HG03060 (cell line): ENCODE data around the gene TJP1.
"Not testable (repeated sequence)": the region's sequence is repeated elsewhere in the genome, so short reads cannot be mapped to it uniquely, and the experiment has no call there.

Experiments used
- ATAC-seq: cut with Tn5 transposase; IDR thresholded peaks from one replicate; pipeline ENCODE4 v1.9.1; 2021; ENCODE audit warnings: low read depth, moderate number of reproducible peaks; ENCODE audit not compliant: unreplicated experiment

The TJP1 gene

DNA sequence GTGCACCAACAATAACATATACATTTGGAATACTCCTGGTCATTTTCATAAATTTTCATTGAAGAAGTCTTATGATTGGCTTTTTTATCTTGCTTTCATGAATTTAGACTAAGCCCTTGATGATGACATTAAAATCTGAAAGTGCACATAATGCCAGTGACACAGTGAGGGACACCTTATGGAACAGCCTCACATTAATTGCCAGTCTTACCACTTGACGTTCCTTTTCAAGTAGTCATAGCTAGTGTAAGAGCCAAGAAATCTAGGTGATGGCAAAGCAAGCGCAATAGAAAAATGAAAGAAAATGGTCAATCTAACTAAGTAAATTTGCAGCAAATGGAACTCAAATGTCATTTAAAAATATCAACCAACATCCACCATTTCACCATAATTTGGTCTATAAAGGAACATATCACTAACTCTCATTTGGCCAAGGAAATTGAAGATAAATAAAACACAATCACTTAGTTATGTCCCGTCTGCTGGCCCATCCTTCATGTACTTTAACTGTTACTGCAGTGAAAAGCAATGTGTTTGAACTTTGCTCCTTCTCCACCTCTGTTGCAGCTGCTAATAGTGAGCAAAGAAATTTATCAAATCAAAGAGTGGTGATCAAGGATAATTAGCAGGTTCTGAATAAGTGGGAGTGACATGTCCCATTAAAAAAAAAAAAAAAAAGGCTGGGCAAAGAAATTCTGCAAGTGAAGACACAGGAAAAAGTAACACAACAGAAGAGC is 110.0 kb downstream of the TJP1 start:
- ATAC-seq, result no peak

GRCh38 chr15:29711531-29711930 is 110.7 kb downstream of the TJP1 start:
- no peak for ATAC-seq

DNA sequence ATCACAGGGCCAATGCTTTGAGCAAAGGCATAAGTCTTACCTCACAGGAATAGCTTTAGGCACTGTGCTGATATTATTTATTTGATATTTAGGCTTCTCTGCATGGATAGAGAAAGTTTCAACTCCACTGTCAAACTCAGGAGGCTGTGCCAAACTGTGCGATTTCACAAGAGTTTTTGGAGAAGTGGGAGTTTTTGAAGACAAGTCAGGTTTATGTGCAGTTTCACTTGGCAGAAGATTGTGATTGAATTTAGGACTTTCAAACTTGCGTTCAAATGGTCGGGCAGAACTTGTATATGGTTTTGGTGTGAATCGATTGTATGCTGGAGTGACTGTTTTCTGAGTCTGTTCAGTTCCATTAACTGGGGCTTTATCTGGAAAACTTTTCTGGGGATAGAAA is 113.7 kb downstream of the TJP1 start:
- ATAC-seq, result no peak

GRCh38 chr15:29704950-29705597 is 117.2 kb downstream of the TJP1 start:
- no peak for ATAC-seq

DNA sequence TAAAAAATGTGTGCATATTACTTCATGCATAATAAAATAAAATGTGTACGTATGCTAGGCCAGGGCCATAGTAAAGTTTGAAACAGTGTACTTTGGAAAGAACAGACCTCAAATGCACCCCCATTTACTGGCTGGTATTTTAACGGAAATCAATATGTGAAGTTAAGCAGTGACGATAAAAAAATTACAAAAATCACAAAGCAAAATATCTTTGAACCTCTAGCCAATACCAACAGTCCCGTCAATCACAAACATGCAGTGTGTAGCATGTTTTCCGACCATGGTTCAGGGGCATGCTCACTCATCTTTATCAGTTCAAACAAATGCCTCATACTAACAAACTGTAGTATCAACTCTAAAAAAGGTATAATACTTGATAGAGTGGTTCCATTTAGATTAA is 121.1 kb downstream of the TJP1 start:
- no peak for ATAC-seq

DNA sequence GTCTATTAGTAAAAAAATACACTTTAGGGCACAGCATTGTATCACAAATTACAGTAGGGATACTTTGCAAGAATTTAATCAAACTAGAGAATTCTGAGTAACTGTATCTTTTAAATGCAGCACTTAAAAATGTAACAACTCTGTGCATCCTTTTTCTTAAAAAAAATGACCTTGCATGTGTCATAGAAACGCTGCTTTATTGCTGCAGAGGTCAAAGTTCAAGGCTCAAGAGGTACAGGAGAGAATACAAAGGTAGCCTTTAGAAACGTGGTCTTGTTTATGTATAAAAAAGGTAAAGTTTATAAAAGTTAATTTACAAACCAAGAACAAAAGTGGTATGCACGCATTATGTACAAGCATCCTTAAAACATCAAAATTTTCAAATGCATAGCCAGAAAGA is 122.0 kb downstream of the TJP1 start:
- ATAC-seq, result no peak

DNA sequence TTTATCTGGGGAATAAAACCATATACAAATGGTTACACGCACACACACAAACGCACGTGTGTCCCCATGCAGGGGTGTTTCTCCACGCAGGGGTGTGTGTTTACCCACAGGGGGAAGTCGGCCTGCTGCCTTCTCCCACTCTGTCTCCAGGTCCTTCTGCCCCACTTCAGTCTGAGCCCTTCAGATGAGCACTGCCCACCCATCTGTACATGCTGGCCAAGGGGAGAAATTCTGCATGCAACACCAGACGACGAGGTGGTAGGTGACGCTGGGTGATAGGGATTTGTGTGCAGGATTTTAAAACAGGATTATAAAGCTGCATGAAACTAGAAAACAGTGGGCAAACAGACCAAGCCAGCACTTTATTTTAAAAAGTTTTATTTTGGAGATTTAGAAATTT is 122.5 kb downstream of the TJP1 start:
- no peak for ATAC-seq

DNA sequence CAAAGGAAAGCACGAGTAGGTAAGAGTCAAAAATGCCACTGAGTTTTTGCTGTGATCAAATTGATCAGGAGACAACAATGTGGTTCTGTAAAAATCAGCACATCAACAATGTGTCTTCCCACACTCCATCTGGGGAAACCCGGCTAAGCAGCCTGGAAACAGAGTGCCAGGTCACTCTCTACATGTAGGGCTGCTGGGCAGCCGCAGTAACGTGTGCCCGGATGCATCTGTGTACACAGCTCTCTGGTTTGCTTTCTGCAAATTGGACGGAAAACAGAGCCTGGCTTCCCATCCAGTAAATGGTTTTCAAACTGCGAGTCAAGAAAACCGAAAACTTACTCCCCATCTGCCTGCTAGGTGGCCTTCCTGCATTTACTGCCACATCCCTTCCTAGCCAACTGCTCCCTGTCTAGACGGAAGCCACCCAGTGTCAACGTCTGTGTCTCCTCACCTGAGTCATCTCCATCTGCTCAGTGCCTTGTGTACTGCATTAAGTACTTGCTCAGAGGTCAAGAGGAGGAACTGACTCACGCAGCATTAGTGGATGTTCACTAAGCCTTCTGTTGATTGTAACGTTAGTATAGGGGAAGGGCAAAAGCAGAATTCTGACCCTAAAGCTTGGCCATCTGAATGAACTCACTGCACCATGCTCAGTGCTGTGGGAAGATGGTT is 124.1 kb downstream of the TJP1 start:
- no peak for ATAC-seq

DNA sequence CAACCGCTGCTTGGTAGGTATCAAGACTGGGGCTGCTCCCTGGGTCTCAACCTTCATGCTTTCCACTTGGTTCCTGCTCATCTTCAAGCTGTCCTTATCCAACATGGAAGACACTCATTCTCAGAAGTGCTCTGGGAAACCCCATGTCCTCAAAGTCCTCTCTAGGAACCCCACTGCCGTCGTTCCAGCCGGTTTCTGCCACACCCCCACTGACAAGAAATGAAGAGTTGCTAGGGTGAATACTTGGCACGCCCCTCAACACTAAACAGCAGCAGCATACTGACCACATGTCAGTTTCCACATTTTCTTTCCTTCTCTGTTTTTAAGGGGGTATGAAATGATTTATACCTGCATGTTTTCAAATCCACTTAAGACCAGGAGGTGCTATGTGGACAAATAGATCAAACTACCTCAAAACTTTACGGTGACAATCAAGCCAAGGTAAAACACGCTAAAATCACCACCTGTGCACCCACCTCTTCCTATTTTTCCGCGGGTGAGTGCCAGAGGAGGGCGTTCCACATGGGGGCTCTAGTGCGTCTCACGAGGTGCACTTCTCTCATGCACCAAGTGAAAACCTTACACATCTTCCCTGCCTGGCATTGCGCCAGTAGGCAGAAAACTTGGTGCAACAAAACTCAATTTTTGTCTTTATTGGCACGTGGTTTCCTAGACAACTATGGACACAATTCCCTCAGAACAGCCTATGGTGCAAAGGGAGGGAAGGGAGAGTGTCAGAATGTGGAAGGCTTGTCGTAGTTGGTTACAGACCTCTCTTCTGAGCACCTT is 125.1 kb downstream of the TJP1 start:
- ATAC-seq, result no peak

DNA sequence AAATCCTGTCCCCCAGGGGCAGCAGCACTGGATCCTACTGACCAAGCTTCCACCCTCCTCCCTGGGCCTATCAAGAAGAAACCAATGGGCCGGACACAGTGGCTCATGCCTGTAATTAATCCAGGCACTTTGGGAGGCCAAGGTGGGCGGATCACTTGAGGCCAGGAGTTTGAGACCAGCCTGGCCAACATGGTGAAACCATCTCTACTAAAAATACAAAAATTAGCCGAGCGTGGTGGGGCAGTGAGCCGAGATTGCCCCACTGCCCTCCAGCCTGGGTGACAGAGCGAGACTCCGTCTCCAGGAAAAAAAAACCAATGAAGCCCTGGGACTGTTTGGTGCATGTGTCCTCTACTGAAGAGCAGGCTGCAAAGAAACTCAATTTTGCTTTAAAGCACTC is 125.8 kb downstream of the TJP1 start:
- not testable (repeated sequence) for ATAC-seq

GRCh38 chr15:29695489-29696167 is 126.6 kb downstream of the TJP1 start:
- no peak for ATAC-seq

- ATAC-seq, result no peak
These were observed 129.0 kb downstream of the TJP1 start for GRCh38 chr15:29693225-29693624.

DNA sequence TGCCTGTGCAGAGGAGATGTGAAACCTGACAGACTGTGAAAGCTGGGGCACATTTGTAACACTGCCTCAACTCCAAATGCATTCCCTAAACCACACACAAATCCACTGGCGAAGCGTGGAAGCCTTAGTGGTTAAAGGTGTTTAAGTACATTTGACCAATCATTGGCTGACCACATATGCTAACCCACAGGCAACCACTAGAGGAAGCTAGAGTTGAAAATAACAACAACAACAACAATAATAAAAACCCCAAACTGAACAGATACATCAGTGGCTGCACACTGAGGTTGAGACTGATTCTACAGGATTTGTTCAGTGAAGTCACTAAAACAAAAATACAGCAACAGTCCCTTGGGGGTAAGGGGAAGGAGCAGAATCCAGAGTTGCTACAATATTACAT is 129.7 kb downstream of the TJP1 start:
- ATAC-seq, result no peak

- no peak for ATAC-seq
These were observed 131.3 kb downstream of the TJP1 start for GRCh38 chr15:29690765-29691475.

- no peak for ATAC-seq
These were observed 132.8 kb downstream of the TJP1 start for GRCh38 chr15:29689287-29689986.

DNA sequence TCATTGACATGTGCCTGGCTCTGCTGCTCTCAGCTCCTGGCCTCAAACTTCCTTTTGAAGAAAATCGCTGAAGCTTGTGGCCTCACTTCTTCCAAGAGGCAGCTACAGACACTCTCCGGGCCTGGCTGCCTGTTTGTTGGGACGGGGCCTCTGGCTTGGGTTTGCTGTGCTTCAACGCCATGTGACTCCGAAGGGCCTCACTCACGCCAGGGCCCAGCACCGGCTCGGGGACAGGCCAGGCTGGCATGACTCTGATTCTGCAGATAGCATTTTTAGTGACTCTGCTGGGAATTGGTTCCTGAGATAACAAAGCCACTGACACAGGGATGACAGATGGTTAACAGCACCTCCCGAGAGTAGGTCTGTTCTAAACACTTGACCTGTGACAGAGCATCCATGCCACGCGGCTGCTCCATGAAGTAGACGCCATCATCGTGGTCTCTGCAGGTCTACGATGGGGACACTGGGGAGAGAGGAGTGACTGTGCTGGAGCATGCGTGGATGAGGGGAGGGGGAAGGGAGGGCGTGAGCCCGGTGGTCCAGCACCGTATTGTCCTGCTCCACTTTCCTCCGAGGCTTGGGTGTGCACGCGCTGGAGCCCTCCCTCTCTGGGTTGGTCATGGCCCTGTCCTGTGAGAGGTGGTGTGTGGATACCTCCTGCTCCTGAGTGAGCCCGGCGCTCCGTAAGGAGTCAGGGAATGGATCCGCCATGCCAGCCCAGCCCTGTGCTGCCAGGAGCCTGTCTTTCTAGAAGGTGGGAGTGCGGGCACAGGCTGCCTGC is 133.6 kb downstream of the TJP1 start:
- ATAC-seq, result no peak

GRCh38 chr15:29687939-29688505 is 134.2 kb downstream of the TJP1 start:
- ATAC-seq, result no peak

- no peak for ATAC-seq
These were observed 135.0 kb downstream of the TJP1 start for GRCh38 chr15:29687204-29687815.
